HepG2 (cell line): ENCODE data around the gene IKZF4. TPM values are rescaled to one million over a fixed set of nuclear protein-coding genes. Genes with fewer than 3 reads are reported as not detected.

Source experiments
- CAMTA2 ChIP-seq: sonication (generic); formaldehyde crosslinking; IDR thresholded peaks from 2 replicates; pipeline ENCODE4 v1.4.0; 2020; ENCODE audit warnings: mild to moderate bottlenecking, missing genetic modification reagents, borderline replicate concordance
- DMAP1 ChIP-seq: IDR thresholded peaks from 2 replicates; pipeline ENCODE4 v1.6.1; 2016
- IKZF4 ChIP-seq: sonication (generic); formaldehyde crosslinking; IDR thresholded peaks from 2 replicates; pipeline ENCODE4 v1.5.1; 2020; ENCODE audit warnings: borderline replicate concordance, mild to moderate bottlenecking, low read depth, missing genetic modification reagents; ENCODE audit errors: not compliant biosample characterization
- PATZ1 ChIP-seq: sonication (generic); formaldehyde crosslinking; IDR thresholded peaks from 2 replicates; pipeline ENCODE4 v1.4.0; 2020; ENCODE audit warnings: missing genetic modification reagents
- PREB ChIP-seq: sonication (generic); formaldehyde crosslinking; IDR thresholded peaks from 2 replicates; pipeline ENCODE4 v1.4.0; 2020; ENCODE audit warnings: missing genetic modification reagents
- RARG ChIP-seq: sonication (generic); formaldehyde crosslinking; IDR thresholded peaks from 2 replicates; pipeline ENCODE4 v1.4.0; 2020; ENCODE audit warnings: low read depth, mild to moderate bottlenecking, missing genetic modification reagents
- SOX5 ChIP-seq: IDR thresholded peaks from 2 replicates; pipeline ENCODE4 v1.6.1; 2016; ENCODE audit warnings: borderline replicate concordance
- ZBTB37 ChIP-seq: sonication (generic); formaldehyde crosslinking; IDR thresholded peaks from 2 replicates; pipeline ENCODE4 v1.4.0; 2020; ENCODE audit warnings: mild to moderate bottlenecking, missing genetic modification reagents
- ZFAT ChIP-seq: sonication (generic); formaldehyde crosslinking; conservative IDR thresholded peaks from 2 replicates; pipeline ENCODE4 v1.8.1; 2023; ENCODE audit warnings: missing genetic modification reagents, inconsistent platforms
- ZNF205 ChIP-seq: IDR thresholded peaks from 2 replicates; pipeline ENCODE4 v1.6.1; 2018; ENCODE audit warnings: missing biosample characterization, missing genetic modification reagents
- ZNF407 ChIP-seq: sonication (generic); formaldehyde crosslinking; IDR thresholded peaks from one replicate; pipeline ENCODE4 v1.5.1; 2020; ENCODE audit warnings: mild to moderate bottlenecking, missing genetic modification reagents; ENCODE audit errors: not compliant biosample characterization
- ZNF556 ChIP-seq: sonication (generic); formaldehyde crosslinking; IDR thresholded peaks from 2 replicates; pipeline ENCODE4 v1.4.0; 2020; ENCODE audit warnings: mild to moderate bottlenecking, missing genetic modification reagents, borderline replicate concordance
- ZNF572 ChIP-seq: sonication (generic); formaldehyde crosslinking; IDR thresholded peaks from 2 replicates; pipeline ENCODE4 v1.5.1; 2020; ENCODE audit warnings: mild to moderate bottlenecking, missing genetic modification reagents
- polyA plus RNA-seq, 8 experiments: library from polyadenylated mRNA; depleted of rRNA in 3 of 8; stranded (reverse) in 7 of 8; unstranded in 1 of 8; fragments of >200 nt; fragmentation: Illumina TruSeq in 4 of 8; extraction: Trizol in 4 of 8; gene quantifications; 2 replicates each; pipeline versions ENCODE4 v1.2.1 to v1.2.3, GENCODE V29; 2011 to 2016; ENCODE audit warnings: low read depth in 4 of 8, missing spikeins in 1 of 8, mixed read lengths in 1 of 8; ENCODE audit not compliant: insufficient read depth in 1 of 8
- total RNA-seq, 5 experiments: library from RNA; depleted of rRNA; stranded (reverse); fragments of >200 nt; fragmentation: Illumina TruSeq; extraction: Trizol; gene quantifications; 2 replicates each; pipeline ENCODE4 v1.2.3, GENCODE V29; 2016; ENCODE audit warnings: low read depth in 1 of 5

The IKZF4 gene
- total and polyA plus RNA-seq, 2 of the 13 experiments (the other 11 are each of a cell fraction or from before 2014, with no cell fraction given), result 0.58 to 2.2 TPM

- TF ChIP-seq ZNF407 (CRISPR knock-in tag), result no peak
- TF ChIP-seq ZNF572 (CRISPR knock-in tag), result 0 out of 2 replicates have a peak, but pooled peaks have one; percentile 72
- TF ChIP-seq DMAP1 (CRISPR knock-in tag), result peak; percentile 18; the same call in 1 of the 2 replicates
- no peak for TF ChIP-seq ZFAT (CRISPR knock-in tag)
- TF ChIP-seq ZNF556 (CRISPR knock-in tag), result no peak
- TF ChIP-seq ZBTB37 (CRISPR knock-in tag), result no peak
- peak; percentile 90 for TF ChIP-seq PATZ1
- TF ChIP-seq SOX5 (CRISPR knock-in tag), result peak; percentile 46; the same call in 1 of the 2 replicates
- peak; percentile 13; the same call in 1 of the 2 replicates for TF ChIP-seq CAMTA2 (CRISPR knock-in tag)
- peak; percentile 62; the same call in 1 of the 2 replicates for TF ChIP-seq ZNF205 (CRISPR knock-in tag)
- TF ChIP-seq IKZF4, result no peak
- TF ChIP-seq PREB (CRISPR knock-in tag), result no peak
- no peak for TF ChIP-seq RARG (CRISPR knock-in tag)
These were observed 58.3 kb downstream of the IKZF4 start (continued) for GRCh38 chr12:56078931-56079722.
